Mucosa of descending colon (tissue), 3 donors: ENCODE results near the gene RAC2. TPM values are rescaled to one million over a fixed set of nuclear protein-coding genes. Genes with fewer than 3 reads are reported as not detected.
"Not testable (repeated sequence)": the region's sequence is repeated elsewhere in the genome, so short reads cannot be mapped to it uniquely, and the experiment has no call there.

ENCODE experiments used
- ATAC-seq: fragments of 200-7000 bp; cut with Tn5 transposase; one replicate; pipeline ENCODE4 v1.9.1; 2020; ENCODE audit warnings: mild to moderate bottlenecking, moderate library complexity
- DNase-seq, 3 donors: peaks; one replicate each; pipeline ENCODE4 v3.0.0-alpha.2; 2020
- H3K36me3 ChIP-seq: fragments of 200-600 bp; one replicate; pipeline ENCODE4 v1.8.0; 2021; ENCODE audit warnings: low read depth, mild to moderate bottlenecking
- H3K4me1 ChIP-seq: fragments of 200-600 bp; one replicate; pipeline ENCODE4 v1.8.0; 2021; ENCODE audit warnings: low read depth, mild to moderate bottlenecking
- H3K4me3 ChIP-seq: fragments of 200-600 bp; one replicate; pipeline ENCODE4 v1.8.0; 2021; ENCODE audit warnings: mild to moderate bottlenecking
- H3K9me3 ChIP-seq: fragments of 200-600 bp; one replicate; pipeline ENCODE4 v1.8.0; 2021; ENCODE audit warnings: mild to moderate bottlenecking
- intact Hi-C, 2 donors: fragments of 100-400 bp; cut with DNase I in 1 of 2; cut with micrococcal nuclease in 1 of 2; formaldehyde crosslinking; loops; one replicate each; pipeline versions ENCODE4 v1.11.0 to v1.11.1; 2022; cut with DNase I, micrococcal nuclease
- total RNA-seq, 3 donors: library from RNA; stranded (reverse); fragmentation: NEBNext Ultra II Directional in 2 of 3; extraction: Animal tissue kit (Norgen Biotek cat#: 25700) in 2 of 3; gene quantifications; one replicate each; pipeline versions ENCODE4 v1.2.1 to v1.2.4, GENCODE V29; 2021 to 2023
- TF ChIP-seq, protein P1 (sequence below): fragments of 200-600 bp; IDR thresholded peaks from one replicate; pipeline ENCODE4 v1.8.0; 2022; ENCODE audit warnings: antibody characterized with exemption, mild to moderate bottlenecking
- donor health status: DM: no; HTN: no; CAD: no; lungs with moderate emphysema.
- donor health status: DM: no; HTN: no; CAD: no.
- donor health status: DM: no; HTN: yes; CAD: no.

Gene RAC2
- total RNA-seq, 3 donors from 2014 or later, result 15.3 to 26.8 (median 16.4) TPM

DNA sequence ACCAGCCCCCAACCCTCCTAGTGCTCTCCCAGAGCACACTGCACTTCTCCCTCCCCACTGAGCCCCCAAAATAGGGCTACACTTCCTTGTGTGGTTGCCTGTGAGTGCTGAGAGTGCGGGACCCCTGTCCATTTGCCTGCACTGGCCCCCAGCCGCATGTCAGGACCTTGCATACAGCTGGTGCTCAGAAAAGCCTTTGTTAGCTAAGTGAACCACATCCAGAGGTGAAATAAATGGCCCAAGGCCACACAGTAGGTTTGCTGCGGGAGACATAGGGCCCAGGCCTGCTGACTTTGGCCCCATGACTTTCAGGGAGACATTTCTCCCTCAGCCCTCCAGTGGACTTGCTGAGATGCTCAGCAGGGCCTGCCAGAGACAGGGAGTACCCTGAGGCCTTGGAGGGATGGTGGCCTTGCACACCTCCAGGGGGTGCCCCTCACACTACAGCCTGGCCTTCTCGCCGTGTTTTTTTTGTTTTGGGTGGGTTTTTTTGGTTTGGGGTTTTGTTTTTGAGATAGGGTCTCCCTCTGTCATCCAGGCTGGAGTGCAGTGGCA lies 42.0 kb downstream of the RAC2 start:
- Histone ChIP-seq H3K4me1 (peaks cover 21% of the 10 kb centered on the region), H3K9me3 (no peaks in the 10 kb centered on the region), H3K4me3 (no peak overlapping the region), H3K36me3 (no peaks in the 10 kb centered on the region)
- DNase-seq (peak in 1 of 3 donors; percentile 16), ATAC-seq (no peak)
- TF ChIP-seq, protein P1, sequence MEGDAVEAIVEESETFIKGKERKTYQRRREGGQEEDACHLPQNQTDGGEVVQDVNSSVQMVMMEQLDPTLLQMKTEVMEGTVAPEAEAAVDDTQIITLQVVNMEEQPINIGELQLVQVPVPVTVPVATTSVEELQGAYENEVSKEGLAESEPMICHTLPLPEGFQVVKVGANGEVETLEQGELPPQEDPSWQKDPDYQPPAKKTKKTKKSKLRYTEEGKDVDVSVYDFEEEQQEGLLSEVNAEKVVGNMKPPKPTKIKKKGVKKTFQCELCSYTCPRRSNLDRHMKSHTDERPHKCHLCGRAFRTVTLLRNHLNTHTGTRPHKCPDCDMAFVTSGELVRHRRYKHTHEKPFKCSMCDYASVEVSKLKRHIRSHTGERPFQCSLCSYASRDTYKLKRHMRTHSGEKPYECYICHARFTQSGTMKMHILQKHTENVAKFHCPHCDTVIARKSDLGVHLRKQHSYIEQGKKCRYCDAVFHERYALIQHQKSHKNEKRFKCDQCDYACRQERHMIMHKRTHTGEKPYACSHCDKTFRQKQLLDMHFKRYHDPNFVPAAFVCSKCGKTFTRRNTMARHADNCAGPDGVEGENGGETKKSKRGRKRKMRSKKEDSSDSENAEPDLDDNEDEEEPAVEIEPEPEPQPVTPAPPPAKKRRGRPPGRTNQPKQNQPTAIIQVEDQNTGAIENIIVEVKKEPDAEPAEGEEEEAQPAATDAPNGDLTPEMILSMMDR, result no peak
- intact Hi-C loops, result loop anchor here in 1 of 2 donors (10.0 kb wide), 1 partner anchor 47 kb away; no protein-coding TSS in a partner anchor

DNA sequence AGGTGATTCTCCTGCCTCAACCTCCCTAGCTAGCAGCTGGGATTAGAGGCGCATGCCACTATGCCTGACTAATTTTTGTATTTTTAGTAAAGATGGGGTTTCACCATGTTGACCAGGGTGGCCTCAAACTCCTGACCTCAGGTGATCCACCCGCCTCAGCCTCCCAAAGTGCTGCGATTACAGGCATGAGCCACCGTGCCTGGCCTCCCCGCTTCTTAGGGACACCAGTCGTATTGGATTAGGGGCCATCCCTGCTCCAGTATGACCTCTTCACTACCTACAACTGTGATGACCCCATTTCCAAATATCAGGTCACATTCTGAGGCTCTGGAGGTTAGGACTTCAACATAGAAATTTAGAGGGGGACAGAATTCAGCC lies 42.6 kb downstream of the RAC2 start:
- H3K9me3 ChIP-seq, H3K36me3 ChIP-seq, H3K4me3 ChIP-seq, ATAC-seq: not testable (repeated sequence)
- peak in 2 of 3 donors; percentile 17 for DNase-seq
- H3K4me1 ChIP-seq, result peaks cover 27% of the 10 kb centered on the region
- intact Hi-C loops, result loop anchor here in 1 of 2 donors (10.0 kb wide), 1 partner anchor 47 kb away; no protein-coding TSS in a partner anchor

DNA sequence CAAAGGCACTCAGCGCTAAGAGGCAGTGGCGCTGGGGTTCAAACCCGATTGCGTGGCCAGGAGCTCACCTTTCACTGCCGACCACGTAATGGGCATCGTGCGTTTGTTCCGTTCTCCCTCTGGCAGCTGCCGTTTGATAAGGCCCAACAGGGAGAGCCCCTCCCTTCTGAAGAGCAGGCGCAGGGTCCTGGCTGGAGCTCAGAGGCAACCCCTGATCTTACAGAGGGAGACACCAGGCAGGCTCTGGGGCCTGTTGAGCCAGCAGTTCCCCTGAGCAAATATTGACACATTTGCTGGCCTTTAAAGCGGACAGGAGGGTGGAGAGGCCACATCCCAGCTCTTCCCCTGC lies 44.3 kb downstream of the RAC2 start:
- peak; percentile 6 for ATAC-seq
- H3K9me3 ChIP-seq, result no peaks in the 10 kb centered on the region
- TF ChIP-seq, protein P1, result no peak
- H3K4me1 ChIP-seq, result peaks cover 30% of the 10 kb centered on the region
- DNase-seq, result no peak
- no peaks in the 10 kb centered on the region for H3K36me3 ChIP-seq
- intact Hi-C loops, result loop anchor here in 1 of 2 donors (10.0 kb wide), 1 partner anchor 45 kb away; no protein-coding TSS in a partner anchor
- peak overlapping the region; percentile 11 for H3K4me3 ChIP-seq

DNA sequence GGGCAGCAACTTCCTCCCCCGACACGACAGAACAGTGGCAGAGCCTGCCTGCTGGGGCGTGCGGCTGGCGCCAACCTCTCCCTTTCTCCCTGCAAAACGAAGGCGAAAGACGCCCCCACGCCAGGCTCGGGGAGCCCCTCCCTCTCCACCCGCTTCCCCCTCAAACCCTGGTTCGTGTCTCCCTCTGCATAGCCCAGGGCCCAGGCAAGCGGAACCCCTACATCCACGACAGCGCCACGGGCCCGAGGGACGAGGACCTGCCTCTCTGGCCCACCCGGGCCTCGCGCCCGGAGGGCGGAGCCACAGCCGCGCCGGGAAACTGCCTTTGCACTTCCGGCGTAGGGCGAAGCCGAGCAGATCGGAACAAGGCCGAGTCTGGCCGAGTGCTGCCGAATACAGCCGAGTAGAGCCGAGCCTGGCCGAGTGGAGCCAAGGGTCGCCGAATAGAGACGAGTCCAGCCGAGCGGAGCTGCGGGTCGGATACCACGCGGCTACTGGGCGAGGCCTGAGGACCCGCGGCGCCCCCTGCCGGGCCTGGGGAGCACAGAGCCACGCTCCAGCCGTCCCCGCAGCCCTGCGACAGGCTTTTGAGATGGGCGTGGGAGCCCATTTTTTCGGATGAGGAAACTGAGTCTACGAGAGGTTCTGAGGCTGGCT lies 44.8 kb downstream of the RAC2 start:
- Histone ChIP-seq H3K9me3 (no peaks in the 10 kb centered on the region), H3K4me1 (peaks cover 30% of the 10 kb centered on the region), H3K4me3 (peak overlapping the region; percentile 11), H3K36me3 (no peaks in the 10 kb centered on the region)
- DNase-seq (peak; percentile 99 to 100 (median 100)), ATAC-seq (peak; percentile 88)
- intact Hi-C loops, result no loop called here
- TF ChIP-seq, protein P1, result peak; percentile 93

DNA sequence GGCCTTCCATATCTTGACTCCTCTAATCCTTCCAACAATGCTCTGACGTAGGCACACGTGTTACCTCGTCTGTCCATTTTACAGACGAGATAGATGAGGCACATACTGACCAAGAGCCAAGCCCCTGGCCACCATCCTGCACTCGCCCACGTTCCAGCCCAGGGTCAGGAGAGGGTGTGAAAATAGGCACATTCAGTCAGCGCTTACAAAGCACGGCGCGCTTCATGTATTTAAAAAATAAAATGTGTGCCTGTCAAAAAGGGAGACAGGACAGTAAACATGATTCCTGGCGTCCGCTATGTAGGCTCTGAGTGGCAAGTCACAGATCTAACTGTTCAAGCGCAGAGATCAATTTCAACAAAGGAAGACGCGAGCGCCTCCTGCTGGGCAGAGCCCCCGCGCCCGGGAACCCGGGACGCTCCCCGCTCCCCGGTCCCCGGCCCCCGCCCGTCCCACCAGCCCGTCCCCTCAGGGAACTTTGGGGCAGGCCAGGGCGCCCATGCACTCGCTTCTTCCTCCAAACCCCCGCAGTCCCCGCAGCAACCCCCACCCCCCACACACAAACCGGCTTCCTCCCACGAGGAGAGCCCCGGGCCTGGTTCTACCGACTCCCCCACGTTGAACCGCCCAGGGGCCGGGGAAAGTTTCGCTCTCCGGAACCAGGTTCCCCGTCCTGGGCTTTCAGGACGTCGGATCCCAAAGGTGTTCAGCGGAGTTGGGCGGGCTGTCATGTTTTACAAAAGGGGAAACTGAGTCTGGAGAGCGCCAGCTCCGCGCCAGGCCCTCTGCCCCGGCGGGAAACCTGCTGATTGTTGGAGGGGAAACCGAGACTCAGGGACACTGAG lies 45.6 kb downstream of the RAC2 start:
- intact Hi-C loops, result no loop called here
- H3K36me3 ChIP-seq, result no peaks in the 10 kb centered on the region
- H3K4me1 ChIP-seq, result peaks cover 34% of the 10 kb centered on the region
- H3K4me3 ChIP-seq, result peak overlapping the region; percentile 11
- H3K9me3 ChIP-seq, result no peaks in the 10 kb centered on the region
- DNase-seq (peak; percentile 92 to 97 (median 96)), ATAC-seq (peak; percentile 66)
- TF ChIP-seq, protein P1, result peak; percentile 90
